Loucy (cell line): ENCODE measurements around the gene RAPGEF5.
A peak's percentile ranks its signal among the peaks of the same experiment; 100 is the strongest.

Experiments
- H2AFZ ChIP-seq: fragments of 200-600 bp; sonication (generic); 2 replicates; pipeline ENCODE4 v1.6.0; 2016; ENCODE audit warnings: antibody characterized with exemption, mild to moderate bottlenecking, low read length, moderate library complexity
- H3F3A ChIP-seq: fragments of 200-600 bp; 2 replicates; pipeline ENCODE4 v1.6.0; 2016; ENCODE audit warnings: antibody characterized with exemption, low read depth, mild to moderate bottlenecking
- H3K27me3 ChIP-seq: fragments of 200-600 bp; sonication (generic); 2 replicates; pipeline ENCODE4 v1.6.1; 2014; ENCODE audit warnings: low read length, mild to moderate bottlenecking; ENCODE audit not compliant: insufficient read depth, poor library complexity, severe bottlenecking
- H3K36me3 ChIP-seq: fragments of 200-600 bp; sonication (generic); 2 replicates; pipeline ENCODE4 v1.6.1; 2016; ENCODE audit warnings: low read length; ENCODE audit not compliant: insufficient read depth
- H3K4me1 ChIP-seq: fragments of 200-600 bp; sonication (generic); 2 replicates; pipeline ENCODE4 v1.5.1; 2014; ENCODE audit warnings: low read length, mild to moderate bottlenecking; ENCODE audit not compliant: insufficient read depth, poor library complexity, severe bottlenecking
- H3K4me2 ChIP-seq: fragments of 200-600 bp; sonication (generic); 2 replicates; pipeline ENCODE4 v1.6.0; 2014; ENCODE audit warnings: antibody characterized with exemption, low read length, low read depth, mild to moderate bottlenecking; ENCODE audit not compliant: poor library complexity, severe bottlenecking
- H3K4me3 ChIP-seq: fragments of 200-600 bp; sonication (generic); 2 replicates; pipeline ENCODE4 v1.5.1; 2014; ENCODE audit warnings: low read length, mild to moderate bottlenecking, mixed read lengths; ENCODE audit not compliant: poor library complexity, severe bottlenecking
- H3K79me2 ChIP-seq: fragments of 200-600 bp; sonication (generic); 2 replicates; pipeline ENCODE4 v1.6.1; 2014; ENCODE audit warnings: low read length; ENCODE audit not compliant: insufficient read depth
- H3K9ac ChIP-seq: fragments of 200-600 bp; sonication (generic); 2 replicates; pipeline ENCODE4 v1.6.0; 2014; ENCODE audit warnings: mild to moderate bottlenecking, low read depth, low read length, moderate library complexity; ENCODE audit not compliant: poor library complexity, severe bottlenecking
- H3K9me2 ChIP-seq: fragments of 200-600 bp; sonication (generic); replicated peaks from 2 replicates; pipeline ENCODE4 v1.6.1; 2016; ENCODE audit warnings: low read depth, low read length, mixed read lengths
- H3K9me3 ChIP-seq: fragments of 200-600 bp; sonication (generic); 2 replicates; pipeline ENCODE4 v1.6.1; 2014; ENCODE audit warnings: mild to moderate bottlenecking, antibody characterized with exemption, low read length, low read depth; ENCODE audit not compliant: insufficient read depth
- H4K20me1 ChIP-seq: fragments of 200-600 bp; sonication (generic); 2 replicates; pipeline ENCODE4 v1.6.0; 2014; ENCODE audit warnings: antibody characterized with exemption, low read length, mild to moderate bottlenecking; ENCODE audit not compliant: insufficient read depth, poor library complexity, severe bottlenecking
- EZH2phosphoT487 ChIP-seq: fragments of 200-600 bp; IDR thresholded peaks from 2 replicates; pipeline ENCODE4 v1.6.1; 2018; ENCODE audit warnings: antibody characterized with exemption, mild to moderate bottlenecking, moderate library complexity, borderline replicate concordance
- TF ChIP-seq, protein P1 (sequence below): fragments of 200-600 bp; sonication (generic); conservative IDR thresholded peaks from 2 replicates; pipeline ENCODE4 v1.5.1; 2014; ENCODE audit warnings: mild to moderate bottlenecking, antibody characterized with exemption, low read length

The RAPGEF5 gene

DNA sequence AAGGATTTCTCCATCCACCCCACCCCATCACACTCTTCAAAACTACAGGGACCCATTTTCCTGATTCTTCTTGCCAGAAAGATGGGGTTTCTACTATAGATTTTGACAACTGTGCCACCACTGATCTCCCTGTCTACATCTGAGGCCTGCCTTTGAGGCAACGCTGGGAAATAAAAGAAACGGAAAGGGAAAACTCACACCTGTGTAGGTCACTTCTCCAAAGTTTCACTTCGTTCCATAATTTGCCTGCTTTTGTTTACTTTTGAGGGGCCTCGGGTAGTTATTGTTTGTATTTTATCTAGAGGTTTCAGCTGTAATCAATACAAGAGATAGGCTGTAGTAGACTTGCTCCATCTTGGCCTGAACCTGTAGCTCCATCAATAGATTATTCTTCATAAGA, 56.1 kb downstream of the RAPGEF5 start:
- Histone ChIP-seq H3K4me2 (no peak overlapping the region), H3F3A (no peaks in the 10 kb centered on the region), H3K4me1 (peaks cover 6% of the 10 kb centered on the region), H3K4me3 (no peak overlapping the region), H3K36me3 (peaks cover 4% of the 10 kb centered on the region; the same call in 1 of the 2 replicates), H3K9me2 (no peaks in the 10 kb centered on the region), H4K20me1 (no peaks in the 10 kb centered on the region), H3K9me3 (no peaks in the 10 kb centered on the region), H3K9ac (no peak overlapping the region), H3K27me3 (no peaks in the 10 kb centered on the region), H3K79me2 (no peaks in the 10 kb centered on the region), H2AFZ (no peak overlapping the region)
- TF ChIP-seq, protein P1, sequence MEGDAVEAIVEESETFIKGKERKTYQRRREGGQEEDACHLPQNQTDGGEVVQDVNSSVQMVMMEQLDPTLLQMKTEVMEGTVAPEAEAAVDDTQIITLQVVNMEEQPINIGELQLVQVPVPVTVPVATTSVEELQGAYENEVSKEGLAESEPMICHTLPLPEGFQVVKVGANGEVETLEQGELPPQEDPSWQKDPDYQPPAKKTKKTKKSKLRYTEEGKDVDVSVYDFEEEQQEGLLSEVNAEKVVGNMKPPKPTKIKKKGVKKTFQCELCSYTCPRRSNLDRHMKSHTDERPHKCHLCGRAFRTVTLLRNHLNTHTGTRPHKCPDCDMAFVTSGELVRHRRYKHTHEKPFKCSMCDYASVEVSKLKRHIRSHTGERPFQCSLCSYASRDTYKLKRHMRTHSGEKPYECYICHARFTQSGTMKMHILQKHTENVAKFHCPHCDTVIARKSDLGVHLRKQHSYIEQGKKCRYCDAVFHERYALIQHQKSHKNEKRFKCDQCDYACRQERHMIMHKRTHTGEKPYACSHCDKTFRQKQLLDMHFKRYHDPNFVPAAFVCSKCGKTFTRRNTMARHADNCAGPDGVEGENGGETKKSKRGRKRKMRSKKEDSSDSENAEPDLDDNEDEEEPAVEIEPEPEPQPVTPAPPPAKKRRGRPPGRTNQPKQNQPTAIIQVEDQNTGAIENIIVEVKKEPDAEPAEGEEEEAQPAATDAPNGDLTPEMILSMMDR, result no peak
- TF ChIP-seq EZH2phosphoT487, result no peak

DNA sequence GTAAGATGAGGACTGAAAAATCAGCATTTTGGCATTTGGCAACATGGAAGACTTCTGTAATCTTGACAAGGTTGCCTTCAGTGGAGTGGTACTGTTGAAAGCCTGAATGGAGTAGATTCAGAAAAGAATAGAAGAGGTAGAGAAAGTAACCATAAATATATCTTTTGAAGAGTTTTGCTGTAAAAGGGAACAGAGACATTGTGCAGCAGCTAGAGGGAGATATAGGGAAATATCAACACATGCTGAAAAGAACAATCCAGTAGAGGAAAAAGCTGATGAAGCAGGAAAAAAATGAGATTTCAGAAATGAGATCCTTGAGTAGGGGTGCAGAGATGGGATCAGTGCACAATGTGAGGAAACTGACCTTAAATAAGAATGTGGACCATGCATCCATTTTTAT, 60.0 kb downstream of the RAPGEF5 start:
- no peaks in the 10 kb centered on the region for H3K9me3 ChIP-seq
- H4K20me1 ChIP-seq, result no peaks in the 10 kb centered on the region
- H3K9ac ChIP-seq, result no peak overlapping the region
- H3K4me1 ChIP-seq, result peaks cover 14% of the 10 kb centered on the region
- H3F3A ChIP-seq, result 0 out of 2 replicates have a peak, but pooled peaks cover 3% of the 10 kb centered on the region
- no peak overlapping the region for H3K4me2 ChIP-seq
- TF ChIP-seq EZH2phosphoT487, result no peak
- TF ChIP-seq, protein P1, result peak; percentile 42
- H2AFZ ChIP-seq, result no peak overlapping the region
- H3K79me2 ChIP-seq, result no peaks in the 10 kb centered on the region
- H3K27me3 ChIP-seq, result no peaks in the 10 kb centered on the region
- no peak overlapping the region for H3K4me3 ChIP-seq
- H3K36me3 ChIP-seq, result no peaks in the 10 kb centered on the region
- no peaks in the 10 kb centered on the region for H3K9me2 ChIP-seq

DNA sequence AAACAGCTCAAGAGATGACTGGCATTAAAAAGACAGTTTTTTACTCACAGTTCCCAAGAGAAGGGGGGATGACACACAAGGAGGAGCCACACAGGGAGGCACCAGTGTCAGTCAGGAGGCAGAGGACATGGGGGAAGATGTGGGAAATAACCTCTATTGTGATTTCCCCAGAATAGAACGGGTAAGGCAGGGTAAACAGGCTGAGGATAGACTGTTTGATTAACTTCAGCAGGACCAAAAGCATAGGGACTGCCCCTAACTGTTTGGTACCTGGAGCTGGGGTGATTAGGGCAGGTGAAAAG, 60.7 kb downstream of the RAPGEF5 start:
- H3K4me1 ChIP-seq, result peaks cover 15% of the 10 kb centered on the region
- no peaks in the 10 kb centered on the region for H4K20me1 ChIP-seq
- H3K27me3 ChIP-seq, result no peaks in the 10 kb centered on the region
- H3K36me3 ChIP-seq, result no peaks in the 10 kb centered on the region
- no peak overlapping the region for H3K4me3 ChIP-seq
- no peaks in the 10 kb centered on the region for H3K9me2 ChIP-seq
- no peak overlapping the region for H2AFZ ChIP-seq
- no peaks in the 10 kb centered on the region for H3K79me2 ChIP-seq
- TF ChIP-seq EZH2phosphoT487, result no peak
- TF ChIP-seq, protein P1, result no peak
- H3F3A ChIP-seq, result 0 out of 2 replicates have a peak, but pooled peaks cover 3% of the 10 kb centered on the region
- no peaks in the 10 kb centered on the region for H3K9me3 ChIP-seq
- no peak overlapping the region for H3K4me2 ChIP-seq
- no peak overlapping the region for H3K9ac ChIP-seq
